GM13977 (cell line): ENCODE data around the gene MCUR1.
"Not testable (repeated sequence)": the region's sequence is repeated elsewhere in the genome, so short reads cannot be mapped to it uniquely, and the experiment has no call there.

ENCODE experiments used
- DNase-seq: peaks from one replicate; pipeline ENCODE4 v3.0.0; 2012; ENCODE audit warnings: low spot score
- CTCF ChIP-seq: IDR thresholded peaks from 2 replicates; pipeline ENCODE4 v1.5.1; 2012; ENCODE audit warnings: mild to moderate bottlenecking, control low read depth; ENCODE audit not compliant: insufficient read depth; ENCODE audit errors: extremely low read depth, missing control alignments
- in situ Hi-C: fragments of 300-500 bp; cut with MboI; formaldehyde crosslinking; loops from one replicate; pipeline ENCODE4 v1.12.0; 2022; ENCODE audit warnings: low sequenced_read_pairs, low pct_unique_long_range_greater_than_20kb, mixed read lengths, inconsistent platforms; ENCODE audit not compliant: unreplicated experiment

Gene MCUR1

GRCh38 chr6:13836170-13836569, 21.8 kb upstream of the MCUR1 start:
- no peak for TF ChIP-seq CTCF
- DNase-seq: no peak
- in situ Hi-C loops: no loop called here

- TF ChIP-seq CTCF: no peak
- no peak for DNase-seq
- in situ Hi-C loops: no loop called here
Measured at GRCh38 chr6:13834790-13835189, 20.4 kb upstream of the MCUR1 start.

- in situ Hi-C loops, DNase-seq: not testable (repeated sequence)
Measured at GRCh38 chr6:13834018-13834417, 19.7 kb upstream of the MCUR1 start.

- in situ Hi-C loops: no loop called here
- no peak for DNase-seq
- TF ChIP-seq CTCF: no peak
Measured at GRCh38 chr6:13832778-13833177, 18.4 kb upstream of the MCUR1 start.

GRCh38 chr6:13831615-13832014, 17.3 kb upstream of the MCUR1 start:
- TF ChIP-seq CTCF: no peak
- DNase-seq: no peak
- in situ Hi-C loops: no loop called here

GRCh38 chr6:13830803-13831202, 16.4 kb upstream of the MCUR1 start:
- DNase-seq: no peak
- no peak for TF ChIP-seq CTCF
- in situ Hi-C loops: no loop called here

GRCh38 chr6:13829419-13829818, 15.1 kb upstream of the MCUR1 start:
- in situ Hi-C loops, DNase-seq: not testable (repeated sequence)

- in situ Hi-C loops, DNase-seq: not testable (repeated sequence)
Measured at GRCh38 chr6:13828656-13829301, 14.4 kb upstream of the MCUR1 start.
